GM23248 (cell line): Measurements from ENCODE around the gene BFSP1. TPM values are rescaled to one million over a fixed set of nuclear protein-coding genes. Genes with fewer than 3 reads are reported as not detected.

Experiments
- DNase-seq: peaks from one replicate; pipeline ENCODE4 v3.0.0-alpha.2; 2015
- H2AFZ ChIP-seq: fragments of 200-600 bp; sonication (generic); 2 replicates; pipeline ENCODE4 v1.6.1; 2016; ENCODE audit warnings: antibody characterized with exemption
- H3F3A ChIP-seq: fragments of 200-600 bp; sonication (generic); 2 replicates; pipeline ENCODE4 v1.6.1; 2016; ENCODE audit warnings: mild to moderate bottlenecking, antibody characterized with exemption, mixed run types; ENCODE audit not compliant: insufficient read depth
- H3K27ac ChIP-seq: fragments of 200-600 bp; sonication (generic); 2 replicates; pipeline ENCODE4 v1.5.1; 2016; ENCODE audit warnings: mild to moderate bottlenecking
- H3K27me3 ChIP-seq: fragments of 200-600 bp; sonication (generic); replicated peaks from 2 replicates; pipeline ENCODE4 v1.6.1; 2016; ENCODE audit warnings: mild to moderate bottlenecking; ENCODE audit not compliant: insufficient read depth
- H3K36me3 ChIP-seq: fragments of 200-600 bp; sonication (generic); 2 replicates; pipeline ENCODE4 v1.6.1; 2016; ENCODE audit warnings: low read depth, mild to moderate bottlenecking
- H3K4me1 ChIP-seq: fragments of 200-600 bp; sonication (generic); 2 replicates; pipeline ENCODE4 v1.6.1; 2016; ENCODE audit warnings: mild to moderate bottlenecking; ENCODE audit not compliant: insufficient read depth
- H3K4me2 ChIP-seq: fragments of 200-600 bp; sonication (generic); one replicate; pipeline ENCODE4 v1.6.1; 2016; ENCODE audit warnings: mild to moderate bottlenecking; ENCODE audit not compliant: unreplicated experiment
- H3K4me3 ChIP-seq: fragments of 200-600 bp; sonication (generic); 2 replicates; pipeline ENCODE4 v1.5.1; 2016; ENCODE audit warnings: mild to moderate bottlenecking
- H3K79me2 ChIP-seq: fragments of 200-600 bp; sonication (generic); 2 replicates; pipeline ENCODE4 v1.6.1; 2016; ENCODE audit warnings: mild to moderate bottlenecking; ENCODE audit not compliant: insufficient read depth
- H3K9ac ChIP-seq: fragments of 200-600 bp; sonication (generic); 2 replicates; pipeline ENCODE4 v1.6.1; 2016; ENCODE audit warnings: mild to moderate bottlenecking
- H3K9me2 ChIP-seq: fragments of 200-600 bp; sonication (generic); 2 replicates; pipeline ENCODE4 v1.6.1; 2016; ENCODE audit warnings: mixed run types, mild to moderate bottlenecking, moderate library complexity; ENCODE audit not compliant: insufficient read depth
- H3K9me3 ChIP-seq: fragments of 200-600 bp; sonication (generic); one replicate; pipeline ENCODE4 v1.6.1; 2017; ENCODE audit warnings: low read depth
- H4K20me1 ChIP-seq: fragments of 200-600 bp; sonication (generic); 2 replicates; pipeline ENCODE4 v1.6.0; 2016; ENCODE audit not compliant: insufficient read depth
- EZH2 ChIP-seq: fragments of 200-600 bp; sonication (generic); IDR thresholded peaks from 2 replicates; pipeline ENCODE4 v1.6.1; 2018; ENCODE audit warnings: antibody characterized with exemption, mild to moderate bottlenecking; ENCODE audit not compliant: insufficient read depth, poor library complexity, severe bottlenecking
- EZH2phosphoT487 ChIP-seq: fragments of 200-600 bp; sonication (generic); IDR thresholded peaks from 2 replicates; pipeline ENCODE4 v1.6.1; 2018; ENCODE audit warnings: antibody characterized with exemption, moderate library complexity, mild to moderate bottlenecking, low read depth; ENCODE audit not compliant: insufficient read depth
- WGBS, 2 experiments: methylation state at CpG; one replicate each; pipeline ENCODE4 v1.1.6; 2015 to 2017; ENCODE audit warnings: low lambda C conversion rate in 2 of 2, low coverage in 1 of 2; ENCODE audit errors: missing lambda C conversion rate in 2 of 2; 5-methylcytosine and 5-hydroxymethylcytosine counted together
- in situ Hi-C: fragments of 300-500 bp; cut with MboI; formaldehyde crosslinking; loops from 2 replicates; pipeline ENCODE4 v1.15.0; 2020
- polyA plus RNA-seq: library from polyadenylated mRNA; unstranded; fragments of >200 nt; fragmentation: Nextera tagmentation; extraction: Ambion mirVana; gene quantifications from 2 replicates; pipeline ENCODE4 v1.2.1, GENCODE V29; 2016
- total RNA-seq: library from RNA; depleted of rRNA; stranded (reverse); fragments of >200 nt; shearing (Covaris generic); gene quantifications from 2 replicates; pipeline ENCODE4 v1.2.3, GENCODE V29; 2014; rRNA removed

The BFSP1 gene
- total and polyA plus RNA-seq, 2 experiments from 2014 or later, result 0.28 to 0.32 TPM

- in situ Hi-C loops, result no loop called here
- no peaks in the 10 kb centered on the region for H3K9me2 ChIP-seq
- H3K4me1 ChIP-seq, result no peaks in the 10 kb centered on the region
- no peak overlapping the region for H3K4me2 ChIP-seq
- H4K20me1 ChIP-seq, result no peaks in the 10 kb centered on the region
- H3K4me3 ChIP-seq, result no peak overlapping the region
- no peak overlapping the region for H3K27ac ChIP-seq
- H3K9me3 ChIP-seq, result no peaks in the 10 kb centered on the region
- H3F3A ChIP-seq, result no peaks in the 10 kb centered on the region
- H3K27me3 ChIP-seq, result peaks cover 15% of the 10 kb centered on the region
- H3K36me3 ChIP-seq, result no peaks in the 10 kb centered on the region
- 32 to 50% methylated on average over 1 to 2 of the region's 2 CpGs for WGBS, 2 experiments
- no peak for DNase-seq
- H3K79me2 ChIP-seq, result no peaks in the 10 kb centered on the region
- no peak overlapping the region for H2AFZ ChIP-seq
- no peak for TF ChIP-seq EZH2phosphoT487
- TF ChIP-seq EZH2, result no peak
- H3K9ac ChIP-seq, result no peak overlapping the region
These were observed 82.1 kb downstream of the BFSP1 start for GRCh38 chr20:17449031-17449430.

- Histone ChIP-seq H3K9me3 (no peaks in the 10 kb centered on the region), H2AFZ (no peak overlapping the region), H3K9me2 (no peaks in the 10 kb centered on the region), H3F3A (no peaks in the 10 kb centered on the region), H3K27me3 (peaks cover 20% of the 10 kb centered on the region), H3K4me3 (no peak overlapping the region), H4K20me1 (no peaks in the 10 kb centered on the region), H3K4me1 (no peaks in the 10 kb centered on the region), H3K36me3 (no peaks in the 10 kb centered on the region), H3K4me2 (no peak overlapping the region), H3K79me2 (no peaks in the 10 kb centered on the region), H3K9ac (no peak overlapping the region), H3K27ac (no peak overlapping the region)
- no peak for DNase-seq
- TF ChIP-seq EZH2 (no peak), EZH2phosphoT487 (no peak)
- WGBS, 2 experiments, result 51 to 67% methylated on average over 2 of the region's 2 CpGs
- in situ Hi-C loops, result no loop called here
These were observed 83.1 kb downstream of the BFSP1 start for GRCh38 chr20:17448071-17448470.

GRCh38 chr20:17446171-17446570, 85.0 kb downstream of the BFSP1 start:
- TF ChIP-seq EZH2 (no peak), EZH2phosphoT487 (no peak)
- H3F3A ChIP-seq, result no peaks in the 10 kb centered on the region
- no peaks in the 10 kb centered on the region for H3K9me2 ChIP-seq
- no peaks in the 10 kb centered on the region for H3K36me3 ChIP-seq
- in situ Hi-C loops, result no loop called here
- no peaks in the 10 kb centered on the region for H3K9me3 ChIP-seq
- WGBS, 2 experiments, result 39 to 42% methylated on average over 5 of the region's 5 CpGs
- H2AFZ ChIP-seq, result no peak overlapping the region
- no peaks in the 10 kb centered on the region for H3K4me1 ChIP-seq
- no peaks in the 10 kb centered on the region for H3K79me2 ChIP-seq
- no peak overlapping the region for H3K4me2 ChIP-seq
- H3K27me3 ChIP-seq, result peaks cover 31% of the 10 kb centered on the region
- no peak overlapping the region for H3K27ac ChIP-seq
- H3K9ac ChIP-seq, result no peak overlapping the region
- H3K4me3 ChIP-seq, result no peak overlapping the region
- no peak for DNase-seq
- H4K20me1 ChIP-seq, result no peaks in the 10 kb centered on the region

GRCh38 chr20:17445543-17445942, 85.6 kb downstream of the BFSP1 start:
- WGBS, 2 experiments, result 9% methylated on average over 13 of the region's 13 CpGs
- no peak for TF ChIP-seq EZH2phosphoT487
- TF ChIP-seq EZH2, result no peak
- in situ Hi-C loops, result no loop called here

GRCh38 chr20:17444091-17444490, 87.1 kb downstream of the BFSP1 start:
- Histone ChIP-seq H3K9ac (no peak overlapping the region), H3K36me3 (no peaks in the 10 kb centered on the region), H2AFZ (no peak overlapping the region), H3K4me2 (no peak overlapping the region), H3K9me2 (no peaks in the 10 kb centered on the region), H3F3A (no peaks in the 10 kb centered on the region), H3K4me1 (no peaks in the 10 kb centered on the region), H3K27ac (no peak overlapping the region), H3K9me3 (no peaks in the 10 kb centered on the region), H4K20me1 (no peaks in the 10 kb centered on the region), H3K4me3 (no peak overlapping the region), H3K27me3 (peaks cover 36% of the 10 kb centered on the region), H3K79me2 (no peaks in the 10 kb centered on the region)
- in situ Hi-C loops, result no loop called here
- TF ChIP-seq EZH2 (no peak), EZH2phosphoT487 (no peak)
- WGBS, 2 experiments, result 27 to 31% methylated on average over 2 of the region's 2 CpGs
- DNase-seq, result no peak

More at GRCh38 chr20:17445543-17445942, 85.6 kb downstream of the BFSP1 start:
- H3K27ac ChIP-seq, result no peak overlapping the region
- H3K9me3 ChIP-seq, result no peaks in the 10 kb centered on the region
- no peaks in the 10 kb centered on the region for H3K4me1 ChIP-seq
- H4K20me1 ChIP-seq, result no peaks in the 10 kb centered on the region
- H3K79me2 ChIP-seq, result no peaks in the 10 kb centered on the region
- H3K27me3 ChIP-seq, result peaks cover 31% of the 10 kb centered on the region
- H3K4me3 ChIP-seq, result no peak overlapping the region
- no peak overlapping the region for H2AFZ ChIP-seq
- no peak for DNase-seq
- H3K9ac ChIP-seq, result no peak overlapping the region
- no peaks in the 10 kb centered on the region for H3K9me2 ChIP-seq
- no peaks in the 10 kb centered on the region for H3F3A ChIP-seq
- H3K36me3 ChIP-seq, result no peaks in the 10 kb centered on the region
- no peak overlapping the region for H3K4me2 ChIP-seq

Other genes with a start within 250 kb of the BFSP1 start
- 338 and 360 TPM in 2 replicates for gene DSTN, start 38.7 kb upstream of the BFSP1 start, total RNA-seq
- gene DSTN, start 38.7 kb upstream of the BFSP1 start, polyA plus RNA-seq, result 610 and 613 TPM in 2 replicates
- gene RRBP1, start 150.9 kb upstream of the BFSP1 start, total RNA-seq, result 182 and 231 TPM in 2 replicates
- gene RRBP1, start 150.9 kb upstream of the BFSP1 start, polyA plus RNA-seq, result 127 and 131 TPM in 2 replicates
- gene BANF2, start 168.6 kb upstream of the BFSP1 start, total RNA-seq, result not detected in 2 replicates
- not detected in 2 replicates for gene BANF2, start 168.6 kb upstream of the BFSP1 start, polyA plus RNA-seq